Measurements from ENCODE around the gene CASS4.

The CASS4 gene

DNA sequence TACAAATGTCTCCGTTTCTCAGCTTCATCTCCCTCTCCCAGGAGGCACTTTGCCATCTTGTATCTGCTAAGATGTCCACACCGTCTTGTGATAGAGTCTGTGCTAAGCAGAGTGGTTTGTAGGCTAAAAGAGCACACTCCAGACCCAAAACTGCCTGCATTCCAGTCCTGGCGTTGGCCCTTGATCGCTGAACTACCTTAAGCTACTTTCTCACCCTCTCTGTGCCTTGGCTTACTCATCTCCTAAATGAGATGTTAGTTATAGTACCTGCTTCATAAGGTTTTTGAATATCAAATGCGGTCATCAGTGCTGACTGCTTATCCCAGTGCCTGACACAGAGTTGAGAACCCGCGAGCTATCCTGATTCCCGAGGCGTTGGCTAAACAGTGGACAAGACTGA lies 14.0 kb downstream of the CASS4 start:
- no peak overlapping the region for H3K4me3 ChIP-seq (ENCODE audit: low read length)
- H3K4me1 ChIP-seq (ENCODE audit: control insufficient read depth, insufficient read depth, low read length): peaks cover 35% of the 10 kb centered on the region

GRCh38 chr20:56426926-56427325 lies 14.9 kb downstream of the CASS4 start:
- H3K9ac ChIP-seq (ENCODE audit: low read depth, low read length): no peak overlapping the region
- no peaks in the 10 kb centered on the region for H3K36me3 ChIP-seq (ENCODE audit: insufficient read depth, low read length)
- peaks cover 27% of the 10 kb centered on the region for H3K4me1 ChIP-seq (ENCODE audit: control insufficient read depth, insufficient read depth, low read length)
- no peak overlapping the region for H3K4me3 ChIP-seq (ENCODE audit: low read length)
- no peaks in the 10 kb centered on the region for H3K27me3 ChIP-seq (ENCODE audit: control insufficient read depth, insufficient read depth, low read length)
- H3K4me2 ChIP-seq (ENCODE audit: low read length): no peak overlapping the region
- H3K9me3 ChIP-seq (replicated peaks; ENCODE audit: low read length): no peaks in the 10 kb centered on the region

More for the DNA sequence above, 14.0 kb downstream of the CASS4 start:
- Histone ChIP-seq H3K9ac (ENCODE audit: low read depth, low read length) (no peak overlapping the region), H3K9me3 (replicated peaks; ENCODE audit: low read length) (no peaks in the 10 kb centered on the region), H3K4me2 (ENCODE audit: low read length) (no peak overlapping the region), H3K36me3 (ENCODE audit: insufficient read depth, low read length) (no peaks in the 10 kb centered on the region), H3K27me3 (ENCODE audit: control insufficient read depth, insufficient read depth, low read length) (no peaks in the 10 kb centered on the region)

DNA sequence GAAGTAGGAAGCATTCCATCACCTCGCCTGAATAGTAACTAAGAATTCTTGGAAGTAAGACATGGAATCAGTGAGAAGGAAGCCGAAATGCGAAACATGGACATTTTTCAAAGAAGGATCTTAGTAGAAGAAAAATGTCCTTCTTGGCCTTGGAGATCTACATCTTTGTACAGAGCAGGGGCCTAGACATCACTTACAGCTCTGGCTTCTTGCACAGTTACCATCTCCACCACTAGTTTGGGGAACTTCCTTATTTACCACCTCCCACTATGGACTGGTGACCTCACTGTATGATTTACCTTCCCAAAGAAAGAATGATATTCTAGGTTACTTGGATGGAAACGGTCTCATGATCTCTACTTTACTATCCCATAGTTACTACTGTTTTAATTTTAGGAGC lies 15.7 kb downstream of the CASS4 start:
- Histone ChIP-seq H3K36me3 (ENCODE audit: insufficient read depth, low read length) (no peaks in the 10 kb centered on the region), H3K4me3 (ENCODE audit: low read length) (no peak overlapping the region), H3K4me2 (ENCODE audit: low read length) (no peak overlapping the region), H3K27me3 (ENCODE audit: control insufficient read depth, insufficient read depth, low read length) (no peaks in the 10 kb centered on the region), H3K4me1 (ENCODE audit: control insufficient read depth, insufficient read depth, low read length) (peaks cover 18% of the 10 kb centered on the region), H3K9me3 (replicated peaks; ENCODE audit: low read length) (no peaks in the 10 kb centered on the region), H3K9ac (ENCODE audit: low read depth, low read length) (no peak overlapping the region)

DNA sequence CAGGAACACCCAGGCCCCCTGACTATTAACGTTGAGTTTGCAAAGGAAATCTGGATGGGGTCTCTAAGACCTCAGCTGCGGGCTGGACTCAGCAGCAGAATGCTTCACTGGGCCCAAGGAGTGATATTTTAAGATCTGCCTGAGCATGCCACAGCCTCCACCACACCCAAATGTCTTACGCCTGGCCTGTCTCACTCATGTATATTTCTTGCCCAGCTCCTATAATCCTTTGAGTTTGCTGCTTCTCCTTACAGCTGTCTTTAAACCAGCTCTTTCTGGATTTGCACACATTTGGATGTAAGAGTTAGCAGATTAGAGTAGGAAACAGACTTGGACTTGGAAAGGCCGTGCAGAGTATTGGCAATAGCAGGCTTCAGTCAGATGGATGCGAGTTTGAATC lies 16.4 kb downstream of the CASS4 start:
- H3K36me3 ChIP-seq (ENCODE audit: insufficient read depth, low read length): no peaks in the 10 kb centered on the region
- H3K27me3 ChIP-seq (ENCODE audit: control insufficient read depth, insufficient read depth, low read length): no peaks in the 10 kb centered on the region
- H3K4me1 ChIP-seq (ENCODE audit: control insufficient read depth, insufficient read depth, low read length): peaks cover 14% of the 10 kb centered on the region
- H3K4me2 ChIP-seq (ENCODE audit: low read length): no peak overlapping the region
- no peak overlapping the region for H3K4me3 ChIP-seq (ENCODE audit: low read length)
- no peak overlapping the region for H3K9ac ChIP-seq (ENCODE audit: low read depth, low read length)
- no peaks in the 10 kb centered on the region for H3K9me3 ChIP-seq (replicated peaks; ENCODE audit: low read length)

DNA sequence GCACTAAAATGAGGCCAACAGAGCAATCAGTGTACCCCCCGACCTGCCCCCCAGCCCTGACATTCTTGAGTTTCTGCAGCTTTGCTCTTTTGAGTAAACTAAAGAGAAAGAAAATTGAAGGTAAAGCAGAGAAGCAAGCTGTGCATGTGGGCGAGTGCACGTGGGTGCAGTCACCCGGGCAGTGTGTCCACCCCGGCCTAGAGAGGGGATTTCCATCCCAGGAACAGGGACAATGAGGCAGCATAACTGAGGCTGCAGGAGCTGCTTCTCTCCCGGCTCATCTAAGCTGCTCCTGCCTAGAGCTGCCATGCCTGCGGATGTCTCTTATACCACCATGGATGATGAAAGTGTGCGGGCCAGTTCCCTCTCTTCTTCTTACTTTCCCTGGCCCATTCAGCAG lies 16.8 kb downstream of the CASS4 start:
- H3K4me2 ChIP-seq (ENCODE audit: low read length): peak overlapping the region; percentile 63
- H3K9ac ChIP-seq (ENCODE audit: low read depth, low read length): no peak overlapping the region
- H3K36me3 ChIP-seq (ENCODE audit: insufficient read depth, low read length): no peaks in the 10 kb centered on the region
- peaks cover 16% of the 10 kb centered on the region for H3K4me1 ChIP-seq (ENCODE audit: control insufficient read depth, insufficient read depth, low read length)
- H3K27me3 ChIP-seq (ENCODE audit: control insufficient read depth, insufficient read depth, low read length): no peaks in the 10 kb centered on the region
- H3K9me3 ChIP-seq (replicated peaks; ENCODE audit: low read length): no peaks in the 10 kb centered on the region
- H3K4me3 ChIP-seq (ENCODE audit: low read length): no peak overlapping the region

DNA sequence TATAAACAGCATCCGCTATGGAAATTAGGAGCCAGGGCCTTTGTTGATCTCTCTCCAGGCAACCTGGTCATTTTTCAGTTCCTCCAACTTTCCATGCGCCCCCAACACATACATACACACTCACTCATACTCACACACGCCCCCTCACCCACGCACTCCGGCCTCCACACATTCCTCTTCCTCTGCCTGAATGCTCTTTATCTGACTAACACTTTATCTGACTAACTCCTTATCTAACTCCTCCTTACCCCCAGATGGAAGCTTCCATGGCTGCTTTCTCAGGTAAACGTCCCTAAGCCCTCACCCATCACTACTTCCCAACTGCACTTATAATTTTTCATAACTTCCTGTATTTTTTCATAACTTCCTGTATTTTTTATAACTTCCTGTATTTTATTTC lies 17.4 kb downstream of the CASS4 start:
- H3K4me3 ChIP-seq (ENCODE audit: low read length): peak overlapping the region; percentile 26
- H3K4me1 ChIP-seq (ENCODE audit: control insufficient read depth, insufficient read depth, low read length): peaks cover 16% of the 10 kb centered on the region
- peak overlapping the region; percentile 63 for H3K4me2 ChIP-seq (ENCODE audit: low read length)
- no peaks in the 10 kb centered on the region for H3K27me3 ChIP-seq (ENCODE audit: control insufficient read depth, insufficient read depth, low read length)
- no peak overlapping the region for H3K9ac ChIP-seq (ENCODE audit: low read depth, low read length)
- no peaks in the 10 kb centered on the region for H3K36me3 ChIP-seq (ENCODE audit: insufficient read depth, low read length)
- H3K9me3 ChIP-seq (replicated peaks; ENCODE audit: low read length): no peaks in the 10 kb centered on the region

DNA sequence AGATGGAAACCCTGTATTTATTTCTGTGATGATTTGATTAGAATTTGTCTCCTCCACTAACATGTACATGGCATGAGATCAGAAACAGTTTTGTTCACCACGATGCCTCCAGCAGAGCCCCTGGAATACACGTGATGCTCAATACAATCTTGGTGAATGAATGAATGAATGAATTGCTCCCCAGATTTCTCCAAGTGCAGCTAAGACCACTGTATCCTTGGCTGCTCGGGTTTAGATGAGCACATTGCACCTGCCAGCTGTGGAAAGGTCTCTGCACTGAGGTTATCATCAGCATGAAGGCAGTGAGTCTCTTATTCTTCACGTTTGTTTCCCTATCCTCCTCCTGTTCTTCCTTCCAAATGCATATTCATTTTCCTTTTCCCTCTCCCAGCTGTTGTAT lies 17.9 kb downstream of the CASS4 start:
- no peak overlapping the region for H3K4me3 ChIP-seq (ENCODE audit: low read length)
- H3K4me2 ChIP-seq (ENCODE audit: low read length): peak overlapping the region; percentile 63
- H3K36me3 ChIP-seq (ENCODE audit: insufficient read depth, low read length): no peaks in the 10 kb centered on the region
- peaks cover 16% of the 10 kb centered on the region for H3K4me1 ChIP-seq (ENCODE audit: control insufficient read depth, insufficient read depth, low read length)
- H3K27me3 ChIP-seq (ENCODE audit: control insufficient read depth, insufficient read depth, low read length): no peaks in the 10 kb centered on the region
- no peak overlapping the region for H3K9ac ChIP-seq (ENCODE audit: low read depth, low read length)
- H3K9me3 ChIP-seq (replicated peaks; ENCODE audit: low read length): no peaks in the 10 kb centered on the region

- no peak overlapping the region for H3K9ac ChIP-seq (ENCODE audit: low read depth, low read length)
- no peaks in the 10 kb centered on the region for H3K27me3 ChIP-seq (ENCODE audit: control insufficient read depth, insufficient read depth, low read length)
- H3K4me2 ChIP-seq (ENCODE audit: low read length): no peak overlapping the region
- peaks cover 16% of the 10 kb centered on the region for H3K4me1 ChIP-seq (ENCODE audit: control insufficient read depth, insufficient read depth, low read length)
- H3K9me3 ChIP-seq (replicated peaks; ENCODE audit: low read length): no peaks in the 10 kb centered on the region
- no peak overlapping the region for H3K4me3 ChIP-seq (ENCODE audit: low read length)
- H3K36me3 ChIP-seq (ENCODE audit: insufficient read depth, low read length): no peaks in the 10 kb centered on the region
Measured at GRCh38 chr20:56430461-56430860, 18.4 kb downstream of the CASS4 start.

DNA sequence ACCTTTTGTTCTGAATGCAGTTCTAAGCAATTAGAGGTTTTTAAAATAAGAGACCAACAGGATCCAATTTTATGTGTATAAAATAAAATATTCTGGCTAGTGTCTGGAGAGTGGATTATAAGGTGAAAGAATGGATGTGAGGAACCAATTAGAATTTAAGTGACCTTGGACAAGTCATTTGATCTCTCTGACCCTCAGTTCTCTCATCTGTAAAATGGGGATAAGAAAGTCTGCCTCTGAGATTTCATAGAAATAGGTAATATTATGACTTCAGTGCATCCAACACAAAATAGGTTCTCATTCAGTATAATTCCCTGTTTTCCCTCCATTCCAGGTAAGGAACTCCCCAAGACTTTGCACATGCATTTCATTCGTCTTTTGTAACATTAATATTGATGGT lies 18.9 kb downstream of the CASS4 start:
- peaks cover 16% of the 10 kb centered on the region for H3K4me1 ChIP-seq (ENCODE audit: control insufficient read depth, insufficient read depth, low read length)
- H3K9ac ChIP-seq (ENCODE audit: low read depth, low read length): no peak overlapping the region
- H3K4me2 ChIP-seq (ENCODE audit: low read length): no peak overlapping the region
- H3K27me3 ChIP-seq (ENCODE audit: control insufficient read depth, insufficient read depth, low read length): no peaks in the 10 kb centered on the region
- H3K9me3 ChIP-seq (replicated peaks; ENCODE audit: low read length): no peaks in the 10 kb centered on the region
- no peak overlapping the region for H3K4me3 ChIP-seq (ENCODE audit: low read length)
- H3K36me3 ChIP-seq (ENCODE audit: insufficient read depth, low read length): no peaks in the 10 kb centered on the region

- no peak overlapping the region for H3K4me2 ChIP-seq (ENCODE audit: low read length)
- H3K4me1 ChIP-seq (ENCODE audit: control insufficient read depth, insufficient read depth, low read length): peaks cover 16% of the 10 kb centered on the region
- H3K9ac ChIP-seq (ENCODE audit: low read depth, low read length): no peak overlapping the region
- no peaks in the 10 kb centered on the region for H3K9me3 ChIP-seq (replicated peaks; ENCODE audit: low read length)
- no peak overlapping the region for H3K4me3 ChIP-seq (ENCODE audit: low read length)
- H3K27me3 ChIP-seq (ENCODE audit: control insufficient read depth, insufficient read depth, low read length): no peaks in the 10 kb centered on the region
- no peaks in the 10 kb centered on the region for H3K36me3 ChIP-seq (ENCODE audit: insufficient read depth, low read length)
Measured at GRCh38 chr20:56431471-56431870, 19.4 kb downstream of the CASS4 start.

- no peak overlapping the region for H3K9ac ChIP-seq (ENCODE audit: low read depth, low read length)
- H3K27me3 ChIP-seq (ENCODE audit: control insufficient read depth, insufficient read depth, low read length): no peaks in the 10 kb centered on the region
- H3K4me2 ChIP-seq (ENCODE audit: low read length): no peak overlapping the region
- no peaks in the 10 kb centered on the region for H3K36me3 ChIP-seq (ENCODE audit: insufficient read depth, low read length)
- H3K4me3 ChIP-seq (ENCODE audit: low read length): no peak overlapping the region
- no peaks in the 10 kb centered on the region for H3K9me3 ChIP-seq (replicated peaks; ENCODE audit: low read length)
- peaks cover 16% of the 10 kb centered on the region for H3K4me1 ChIP-seq (ENCODE audit: control insufficient read depth, insufficient read depth, low read length)
Measured at GRCh38 chr20:56433221-56433879, 21.3 kb downstream of the CASS4 start.

- no peak overlapping the region for H3K9ac ChIP-seq (ENCODE audit: low read depth, low read length)
- H3K4me3 ChIP-seq (ENCODE audit: low read length): no peak overlapping the region
- H3K36me3 ChIP-seq (ENCODE audit: insufficient read depth, low read length): no peaks in the 10 kb centered on the region
- H3K4me2 ChIP-seq (ENCODE audit: low read length): no peak overlapping the region
- peaks cover 17% of the 10 kb centered on the region for H3K4me1 ChIP-seq (ENCODE audit: control insufficient read depth, insufficient read depth, low read length)
- no peaks in the 10 kb centered on the region for H3K9me3 ChIP-seq (replicated peaks; ENCODE audit: low read length)
- H3K27me3 ChIP-seq (ENCODE audit: control insufficient read depth, insufficient read depth, low read length): no peaks in the 10 kb centered on the region
Measured at GRCh38 chr20:56433880-56434255, 21.8 kb downstream of the CASS4 start.
